ENCODE data around the gene FRMPD1. TPM values are rescaled to one million over a fixed set of nuclear protein-coding genes. Genes with fewer than 3 reads are reported as not detected.

Gene FRMPD1
- total RNA-seq, 4 donors from 2014 or later: 0.27 to 4.6 (median 0.64) TPM; not detected in 1

- Histone ChIP-seq H3K9me3 (no peaks in the 10 kb centered on the region), H3K4me1 (no peaks in the 10 kb centered on the region), H3K4me3 (no peak overlapping the region), H3K27me3 (peaks cover 11% of the 10 kb centered on the region), H3K27ac (no peak overlapping the region), H3K36me3 (no peaks in the 10 kb centered on the region)
- DNase-seq: no peak
- WGBS, 2 donors (ENCODE audit: low coverage in 1 of 2): 52 to 57% methylated on average over 5 of the region's 5 CpGs
- intact Hi-C loops (cut with DNase I; ENCODE audit: low total_unique reads): no loop called here
- in situ Hi-C loops (cut with MboI; ENCODE audit: low pct_ligation_motif_present in 1 of 4, low pct_unique_long_range_greater_than_20kb in 1 of 4, low sequenced_read_pairs in 3 of 4): loop anchor here in 1 of 4 donors (25.0 kb wide), 2 partner anchors 93 to 132 kb away; partner anchors contain the start of gene TRMT10B
- no peak for TF ChIP-seq POLR2AphosphoS5 (IDR thresholded peaks at IDR 0.05)
- TF ChIP-seq EP300 (IDR thresholded peaks at IDR 0.05; ENCODE audit: low read depth): no peak
- no peak for TF ChIP-seq CTCF (IDR thresholded peaks at IDR 0.05)
- TF ChIP-seq POLR2A (IDR thresholded peaks at IDR 0.05): no peak
Measured at GRCh38 chr9:37669232-37669631, 18.5 kb downstream of the FRMPD1 start.

- no peak overlapping the region for H3K27ac ChIP-seq
- no peaks in the 10 kb centered on the region for H3K4me1 ChIP-seq
- no peak for TF ChIP-seq POLR2A (IDR thresholded peaks at IDR 0.05)
- no peak for TF ChIP-seq CTCF (IDR thresholded peaks at IDR 0.05)
- no peak for TF ChIP-seq POLR2AphosphoS5 (IDR thresholded peaks at IDR 0.05)
- no peak for TF ChIP-seq EP300 (IDR thresholded peaks at IDR 0.05; ENCODE audit: low read depth)
- intact Hi-C loops (cut with DNase I; ENCODE audit: low total_unique reads): no loop called here
- H3K9me3 ChIP-seq: no peaks in the 10 kb centered on the region
- peak; percentile 40 for DNase-seq
- no peaks in the 10 kb centered on the region for H3K36me3 ChIP-seq
- in situ Hi-C loops (cut with MboI; ENCODE audit: low pct_ligation_motif_present in 1 of 4, low pct_unique_long_range_greater_than_20kb in 1 of 4, low sequenced_read_pairs in 3 of 4): no loop called here
- 43 to 53% methylated on average over 3 of the region's 3 CpGs for WGBS, 2 donors (ENCODE audit: low coverage in 1 of 2)
- H3K27me3 ChIP-seq: no peaks in the 10 kb centered on the region
- H3K4me3 ChIP-seq: no peak overlapping the region
Measured at GRCh38 chr9:37675661-37676060, 24.9 kb downstream of the FRMPD1 start.

GRCh38 chr9:37676411-37676830 lies 25.7 kb downstream of the FRMPD1 start:
- intact Hi-C loops (cut with DNase I; ENCODE audit: low total_unique reads) (no loop called here), in situ Hi-C loops (cut with MboI; ENCODE audit: low pct_ligation_motif_present in 1 of 4, low pct_unique_long_range_greater_than_20kb in 1 of 4, low sequenced_read_pairs in 3 of 4) (no loop called here)
- Histone ChIP-seq H3K27ac (no peak overlapping the region), H3K27me3 (no peaks in the 10 kb centered on the region), H3K9me3 (no peaks in the 10 kb centered on the region), H3K4me1 (no peaks in the 10 kb centered on the region), H3K36me3 (no peaks in the 10 kb centered on the region), H3K4me3 (no peak overlapping the region)
- TF ChIP-seq EP300 (IDR thresholded peaks at IDR 0.05; ENCODE audit: low read depth) (no peak), POLR2AphosphoS5 (IDR thresholded peaks at IDR 0.05) (no peak), POLR2A (IDR thresholded peaks at IDR 0.05) (no peak), CTCF (IDR thresholded peaks at IDR 0.05) (no peak)
- 42% methylated on average over 11 of the region's 11 CpGs; no CpG with 5 or more reads in 1 of the 2 donors for WGBS, 2 donors (ENCODE audit: low coverage in 1 of 2)
- no peak for DNase-seq

GRCh38 chr9:37677435-37677834 lies 26.7 kb downstream of the FRMPD1 start:
- TF ChIP-seq EP300 (IDR thresholded peaks at IDR 0.05; ENCODE audit: low read depth) (no peak), CTCF (IDR thresholded peaks at IDR 0.05) (no peak), POLR2A (IDR thresholded peaks at IDR 0.05) (no peak), POLR2AphosphoS5 (IDR thresholded peaks at IDR 0.05) (no peak)
- in situ Hi-C loops (cut with MboI; ENCODE audit: low pct_ligation_motif_present in 1 of 4, low pct_unique_long_range_greater_than_20kb in 1 of 4, low sequenced_read_pairs in 3 of 4) (no loop called here), intact Hi-C loops (cut with DNase I; ENCODE audit: low total_unique reads) (no loop called here)
- no peaks in the 10 kb centered on the region for H3K4me1 ChIP-seq
- H3K27me3 ChIP-seq: no peaks in the 10 kb centered on the region
- no peak for DNase-seq
- 47 to 83% methylated on average over 2 of the region's 2 CpGs for WGBS, 2 donors (ENCODE audit: low coverage in 1 of 2)
- H3K27ac ChIP-seq: no peak overlapping the region
- H3K9me3 ChIP-seq: no peaks in the 10 kb centered on the region
- H3K36me3 ChIP-seq: no peaks in the 10 kb centered on the region
- no peak overlapping the region for H3K4me3 ChIP-seq
